HG03457 (cell line): Measurements from ENCODE around the gene SPTSSB.

ENCODE experiments used
- ATAC-seq: cut with Tn5 transposase; IDR thresholded peaks from one replicate; pipeline ENCODE4 v1.9.1; 2021; ENCODE audit warnings: moderate number of reproducible peaks; ENCODE audit not compliant: unreplicated experiment

SPTSSB gene

DNA sequence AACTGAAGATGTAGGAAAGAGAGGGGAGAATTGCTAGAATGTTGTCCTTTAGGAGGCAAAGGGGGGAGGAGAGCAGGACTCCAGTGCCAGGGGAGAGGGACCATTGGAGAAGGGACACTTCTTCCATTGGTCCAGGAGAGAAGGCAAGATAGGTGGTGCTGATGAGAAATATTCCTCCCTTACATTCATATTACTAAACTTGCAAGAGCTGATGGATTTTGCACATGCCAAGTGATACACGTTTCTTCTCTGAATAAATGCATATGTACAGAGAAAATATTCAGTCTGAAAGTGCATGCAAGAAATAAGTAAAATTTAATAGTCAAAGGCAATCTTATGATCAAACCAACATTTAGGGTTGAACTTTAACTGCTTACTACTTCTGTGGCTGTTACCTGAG is 21.5 kb upstream of the SPTSSB start:
- ATAC-seq, result no peak

DNA sequence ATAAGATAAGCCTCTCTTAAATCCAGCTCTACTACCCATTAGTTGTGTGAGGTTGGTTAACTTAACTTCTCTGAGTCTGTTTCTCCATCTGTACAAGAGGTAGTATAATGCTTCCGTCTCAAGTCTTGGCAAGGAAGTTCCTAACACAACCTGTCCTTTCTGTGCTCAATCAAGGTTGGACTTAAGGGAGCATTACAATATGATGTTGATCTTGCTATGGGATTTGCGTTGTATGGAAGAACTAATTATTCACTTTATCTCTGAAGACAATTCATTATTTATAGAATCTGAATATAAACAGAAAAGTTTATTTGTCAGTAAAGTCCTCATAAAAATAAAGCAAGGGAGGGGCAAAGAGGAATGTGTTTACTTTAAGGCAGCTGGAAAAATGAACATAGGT is 18.9 kb upstream of the SPTSSB start:
- ATAC-seq, result no peak

DNA sequence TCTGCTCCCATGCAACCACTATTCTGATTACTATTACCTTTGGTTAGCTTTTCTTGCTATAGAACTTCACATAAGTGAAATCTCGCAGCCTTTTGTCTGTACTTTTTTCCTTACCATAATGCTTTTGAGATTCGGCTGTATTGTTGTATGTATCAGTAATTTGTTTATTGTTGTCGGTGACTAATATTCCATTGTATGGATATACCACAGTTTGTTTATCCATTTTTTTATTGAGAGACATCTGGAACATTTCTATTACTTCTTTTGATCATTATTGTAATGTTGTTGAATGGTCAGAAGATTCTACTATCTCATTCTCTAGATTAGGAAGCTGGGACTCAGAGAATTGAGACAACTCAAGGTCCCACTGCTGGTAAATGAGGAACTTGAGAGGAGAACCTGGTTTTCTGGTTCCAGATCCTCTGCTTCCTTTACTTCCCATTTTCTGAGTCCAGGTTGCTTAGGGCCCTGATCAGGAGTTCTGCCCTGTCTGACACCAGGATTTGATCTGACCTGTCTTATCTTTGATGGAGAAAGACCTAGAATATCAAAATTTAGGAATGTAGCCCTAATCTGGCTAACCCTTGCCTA is 18.2 kb upstream of the SPTSSB start:
- ATAC-seq, result no peak

DNA sequence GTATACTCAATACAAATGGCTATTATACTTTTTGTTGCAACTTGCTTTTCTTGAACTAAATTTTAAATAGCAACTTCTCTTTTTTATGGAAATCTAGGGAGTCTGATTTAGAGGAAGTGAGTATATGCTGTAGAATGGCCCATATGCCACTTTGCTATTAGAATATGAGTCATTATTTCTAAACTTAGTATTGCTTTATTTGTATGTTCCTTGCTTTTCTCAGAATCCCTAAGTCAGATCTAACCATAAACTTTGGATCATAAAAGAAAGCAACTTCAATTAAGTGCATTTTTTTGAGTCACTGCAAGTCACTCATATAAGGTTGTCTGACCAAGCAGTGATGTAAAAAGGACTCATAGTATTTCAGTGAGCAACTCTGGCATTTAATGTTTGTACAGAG is 17.5 kb upstream of the SPTSSB start:
- ATAC-seq, result no peak

DNA sequence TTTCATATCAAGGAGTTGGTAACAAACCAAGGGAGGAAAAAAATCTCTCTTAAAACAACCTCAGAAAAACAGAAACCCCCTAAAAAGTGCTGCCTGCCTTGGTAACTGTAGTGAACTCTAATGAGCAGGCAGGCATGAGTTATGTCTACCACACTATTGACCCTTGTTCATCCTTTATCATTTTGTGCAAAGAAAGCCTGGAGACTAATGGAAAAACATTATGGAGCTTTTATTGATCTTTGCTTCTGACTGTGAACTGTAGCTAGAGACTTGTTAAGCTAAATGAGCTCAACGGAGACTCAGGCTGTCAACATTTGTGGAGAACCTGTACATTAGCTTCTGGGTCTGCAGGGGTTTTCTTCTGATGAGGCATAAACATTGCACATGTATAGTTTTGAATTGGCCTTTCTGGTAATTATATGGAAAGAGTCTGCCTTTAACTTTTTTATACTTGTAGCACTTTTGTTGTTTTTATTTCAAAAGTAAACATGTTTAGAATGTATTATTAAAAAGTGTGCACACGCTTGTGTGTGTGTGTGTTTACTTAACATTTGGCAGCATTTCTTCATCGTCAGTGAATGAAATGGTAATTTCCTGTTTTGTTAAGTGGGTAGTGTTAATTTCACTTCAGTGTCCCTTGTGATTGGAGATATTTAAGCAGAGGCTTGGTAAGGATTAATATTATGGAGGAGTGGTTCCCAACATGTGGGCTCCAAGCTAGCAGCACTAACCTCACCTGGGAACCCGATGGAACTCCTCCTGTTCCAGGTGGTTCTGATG is 15.9 kb upstream of the SPTSSB start:
- ATAC-seq, result no peak

DNA sequence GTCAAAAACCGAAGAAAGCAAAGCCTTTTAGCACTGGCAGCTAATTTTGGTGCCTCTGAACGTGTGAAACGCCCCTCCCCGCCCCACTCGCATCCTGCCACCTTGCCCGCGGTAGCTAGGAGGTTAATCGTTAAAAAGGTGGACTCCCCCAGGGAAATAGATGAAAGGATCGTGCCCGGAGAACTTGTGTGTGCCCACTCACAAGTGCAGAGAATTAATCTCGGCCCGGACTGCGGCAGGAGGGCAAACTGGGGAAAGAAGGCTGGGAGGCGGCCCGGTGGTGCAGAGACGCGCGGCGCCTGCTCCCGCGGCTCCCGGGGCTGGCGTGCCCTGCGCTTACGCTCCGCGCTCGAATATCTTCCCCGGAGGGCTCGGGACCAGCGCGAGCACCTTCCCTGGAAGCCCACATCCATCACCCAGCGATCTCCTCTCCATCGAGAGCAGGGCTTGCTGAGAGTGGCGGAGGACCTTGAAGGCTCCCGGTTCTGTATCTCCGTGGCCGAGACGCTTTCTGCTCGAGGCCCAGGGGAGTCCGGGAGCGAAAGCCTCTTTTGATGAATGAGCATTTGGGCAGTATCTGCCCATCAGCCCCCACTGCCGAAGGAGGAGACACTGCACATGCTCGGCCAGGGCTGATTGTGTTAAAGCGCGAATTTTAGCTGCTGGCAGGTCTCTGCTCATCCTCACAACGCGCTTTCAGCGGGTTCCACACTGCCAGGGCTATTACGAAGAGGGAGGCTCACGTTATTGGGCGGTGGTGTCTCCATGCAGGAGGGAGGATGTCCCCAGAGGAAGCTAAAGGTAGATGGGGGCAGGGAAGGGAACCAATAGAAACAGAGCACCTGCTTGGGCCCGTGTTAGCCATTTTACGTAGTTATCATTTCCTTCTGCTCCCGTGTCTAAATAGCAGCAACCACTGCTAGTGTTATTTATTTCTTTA is 1.3 kb upstream of the SPTSSB start:
- ATAC-seq, result no peak

DNA sequence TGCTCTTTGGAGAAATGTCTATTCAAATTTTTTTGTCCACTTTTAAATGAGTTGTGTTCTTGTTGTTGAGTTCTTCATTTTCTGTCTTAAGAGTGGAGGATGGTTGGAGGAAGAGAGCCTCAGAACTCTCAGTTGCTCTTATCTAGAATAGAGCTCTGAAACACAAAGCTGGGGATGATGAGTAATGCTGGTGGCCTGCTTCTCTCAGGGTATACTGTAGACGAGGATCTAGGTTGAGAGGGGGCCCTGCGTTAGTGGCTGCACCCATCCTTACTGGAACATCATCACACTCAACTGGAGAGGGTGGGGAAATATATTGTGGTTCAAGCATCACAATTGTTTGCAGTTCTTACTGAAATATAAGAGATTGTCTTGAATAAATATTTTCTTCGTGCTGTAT is 1.8 kb downstream of the SPTSSB start:
- no peak for ATAC-seq

DNA sequence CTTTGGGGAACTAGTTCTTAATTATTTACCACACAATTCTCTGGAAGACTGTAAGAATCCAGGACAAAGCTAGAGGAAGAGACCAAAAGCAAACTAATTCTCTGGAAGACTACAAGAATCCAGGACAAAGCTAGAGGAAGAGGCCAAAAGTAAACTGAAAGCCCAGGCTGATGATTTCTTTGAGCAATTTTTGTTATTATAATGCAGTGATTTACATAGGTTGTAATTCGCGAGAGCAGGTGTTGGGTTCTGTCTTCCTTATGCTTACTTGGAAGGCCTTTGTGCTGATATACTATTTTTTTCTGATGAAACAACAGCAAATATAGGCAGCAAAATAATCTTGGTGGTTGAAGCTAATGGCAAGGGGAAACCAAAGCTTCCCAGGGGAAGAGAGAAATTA is 5.2 kb downstream of the SPTSSB start:
- ATAC-seq, result no peak

DNA sequence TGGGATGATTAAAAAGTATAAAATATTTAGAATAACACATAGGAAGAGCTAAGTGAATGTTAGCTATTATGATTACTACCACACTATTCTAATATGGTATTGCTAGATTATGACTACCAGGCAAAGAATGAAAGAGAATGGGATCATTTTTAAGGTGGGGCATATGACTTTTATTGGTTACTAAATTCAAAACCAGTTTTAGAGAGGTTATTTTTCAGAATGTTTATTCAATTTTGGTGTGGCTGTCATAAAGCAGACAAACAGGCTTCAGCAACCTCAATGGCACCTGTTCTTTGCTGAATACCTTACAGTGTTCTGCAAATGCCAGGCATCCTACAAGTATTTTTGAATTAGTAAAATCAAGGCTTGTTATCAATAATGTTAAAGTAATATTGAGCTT is 12.8 kb downstream of the SPTSSB start:
- ATAC-seq, result no peak

DNA sequence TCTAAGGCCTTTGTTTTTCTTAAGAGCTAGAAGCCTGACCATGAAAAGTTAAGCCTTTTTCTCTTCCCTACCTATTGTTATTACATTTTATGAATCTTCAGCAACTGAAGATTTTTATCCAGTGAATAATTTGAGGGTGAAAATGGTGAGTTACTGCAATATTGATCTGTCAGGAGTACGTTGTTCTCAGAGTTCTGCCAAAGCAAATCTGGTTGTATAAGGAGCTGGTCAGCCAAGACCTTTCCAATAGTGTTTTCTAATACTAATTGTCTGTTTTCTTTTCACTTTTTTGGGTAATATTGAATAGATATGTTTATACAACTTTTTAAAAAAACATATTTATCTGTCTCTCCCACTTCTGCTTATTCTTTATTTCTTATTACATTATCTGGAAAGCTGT is 15.0 kb downstream of the SPTSSB start:
- ATAC-seq, result no peak

DNA sequence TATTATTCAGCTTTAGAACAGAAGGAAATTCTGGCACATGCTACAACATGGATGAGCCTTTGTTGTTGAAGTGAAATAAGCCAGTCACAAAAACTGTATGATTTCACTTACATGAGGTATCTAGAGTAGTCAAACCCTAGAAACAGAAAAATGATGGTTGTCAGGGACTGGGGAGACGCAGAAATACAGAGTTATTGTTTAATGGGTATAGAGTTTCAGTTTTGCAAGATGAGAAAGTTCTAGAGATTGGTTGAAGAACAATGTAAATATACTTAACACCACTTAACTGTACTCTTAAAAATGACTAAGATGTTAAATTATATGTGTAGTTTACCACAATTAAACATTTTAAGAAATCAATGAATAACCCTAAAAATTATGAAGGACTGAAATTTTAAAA is 15.8 kb downstream of the SPTSSB start:
- no peak for ATAC-seq

DNA sequence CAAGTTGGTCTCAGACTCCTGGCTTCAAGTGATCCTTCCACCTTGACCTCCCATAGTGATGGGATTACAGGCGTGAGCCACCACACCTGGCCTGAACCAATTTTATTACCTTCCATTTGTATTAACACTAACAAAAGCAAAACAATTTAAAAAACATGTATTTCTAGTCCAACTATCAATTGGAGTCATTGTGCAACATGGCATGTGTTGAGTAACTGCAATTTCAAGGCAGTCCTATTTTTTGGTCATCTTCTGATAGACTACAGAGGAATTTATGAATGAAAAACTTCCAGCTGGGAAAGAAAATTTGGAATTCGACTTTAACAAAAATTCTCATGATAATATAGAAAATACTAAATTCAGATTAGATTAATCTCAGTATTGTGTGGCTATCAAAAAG is 16.8 kb downstream of the SPTSSB start:
- ATAC-seq, result no peak

DNA sequence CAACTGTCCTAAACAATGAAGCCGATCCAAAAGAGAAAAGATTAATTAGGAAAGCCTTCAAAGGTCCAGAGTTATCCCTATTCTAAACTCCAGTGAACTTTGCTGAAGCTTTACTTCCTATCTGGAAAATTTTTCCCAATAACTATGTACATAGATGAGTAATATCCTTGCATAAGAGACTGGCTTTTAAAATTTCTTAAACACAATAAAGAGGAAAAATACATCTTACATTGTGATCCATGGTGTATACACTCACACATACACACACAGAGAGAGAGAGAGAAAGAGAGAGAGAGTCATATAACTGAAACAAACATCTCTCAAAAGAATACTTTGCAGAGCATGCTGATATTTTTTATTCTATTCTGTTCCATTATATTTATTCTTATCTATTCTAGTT is 20.0 kb downstream of the SPTSSB start:
- ATAC-seq, result no peak

DNA sequence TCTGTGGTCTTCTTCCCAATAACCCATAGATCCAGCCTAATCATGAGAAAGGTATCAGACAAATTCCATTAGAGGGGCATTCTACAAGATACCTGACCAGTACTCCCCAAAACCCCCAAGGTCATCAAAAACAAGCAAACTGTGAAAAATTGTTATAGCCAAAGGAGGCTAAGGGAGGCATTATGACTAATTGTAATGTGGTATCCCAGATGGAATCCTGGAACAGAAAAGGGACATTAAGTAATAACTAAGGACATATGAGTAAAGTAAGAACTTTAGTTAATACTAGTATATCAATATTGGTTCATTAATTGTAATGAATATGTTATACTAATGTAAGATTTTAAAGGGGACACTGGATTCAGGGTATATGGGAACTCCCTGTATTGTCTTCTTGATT is 20.4 kb downstream of the SPTSSB start:
- ATAC-seq, result no peak

DNA sequence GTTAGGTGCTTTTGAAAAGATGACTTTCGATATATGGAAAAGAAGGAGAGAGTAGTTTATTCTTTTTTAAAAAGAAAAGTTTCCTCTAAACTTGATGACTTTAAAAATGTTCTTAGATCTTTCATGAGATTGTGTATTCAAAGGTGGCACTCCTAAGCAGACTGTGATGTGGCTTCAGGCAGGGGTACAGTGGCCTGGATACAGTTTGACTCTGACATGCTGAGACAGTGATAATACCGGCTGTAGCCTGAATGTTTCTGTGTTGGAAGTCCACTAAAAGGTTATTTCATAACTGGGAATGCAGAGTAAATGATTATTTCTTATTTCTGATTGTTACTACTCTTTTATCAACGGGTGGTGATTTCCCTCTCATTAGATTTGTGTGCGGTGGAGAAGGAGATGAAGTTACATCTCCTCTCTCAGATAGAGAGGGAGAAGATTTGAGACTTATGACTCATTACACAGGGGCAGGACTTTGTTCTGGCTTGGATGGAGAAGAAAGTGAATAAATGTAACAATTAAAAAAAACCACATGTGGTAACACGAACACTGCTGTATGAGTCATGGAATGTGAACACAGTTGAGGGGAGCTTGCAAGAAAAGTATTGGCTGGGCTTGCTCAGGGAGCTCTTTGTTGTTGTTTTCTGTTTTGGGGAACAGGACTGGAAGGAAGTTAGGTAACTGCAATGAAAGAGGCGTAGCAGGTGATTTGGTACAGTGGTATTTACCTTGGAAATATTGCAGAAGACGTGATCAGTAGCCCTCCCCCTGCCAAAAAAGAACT is 21.6 kb downstream of the SPTSSB start:
- no peak for ATAC-seq

DNA sequence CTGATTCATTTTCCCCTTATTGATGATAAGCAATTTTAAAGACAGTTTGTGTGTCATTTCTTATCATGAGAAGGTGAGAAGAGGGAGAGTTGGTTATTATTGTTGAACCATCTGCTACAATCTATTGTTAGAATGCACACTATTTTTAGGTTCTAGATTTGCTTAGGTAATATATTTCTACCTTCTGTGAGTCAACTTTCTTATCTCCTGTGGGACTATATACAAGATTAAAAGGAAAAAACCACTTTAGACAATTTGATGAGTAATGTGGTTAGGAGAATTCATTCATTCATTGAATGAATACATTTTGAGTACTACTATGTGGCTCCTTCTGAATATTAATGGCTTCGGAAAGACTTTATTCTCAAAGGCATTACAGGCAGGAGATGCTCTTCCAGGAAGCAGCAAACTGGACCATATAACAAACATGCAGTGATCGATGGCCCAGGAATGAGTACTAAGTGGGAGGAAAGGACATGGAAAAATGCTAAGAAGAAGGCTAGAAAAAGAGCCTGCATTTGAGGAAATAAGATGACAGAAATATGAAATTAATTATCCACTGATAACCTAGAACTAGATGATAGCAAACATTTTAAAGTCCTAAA is 22.4 kb downstream of the SPTSSB start:
- ATAC-seq, result no peak

DNA sequence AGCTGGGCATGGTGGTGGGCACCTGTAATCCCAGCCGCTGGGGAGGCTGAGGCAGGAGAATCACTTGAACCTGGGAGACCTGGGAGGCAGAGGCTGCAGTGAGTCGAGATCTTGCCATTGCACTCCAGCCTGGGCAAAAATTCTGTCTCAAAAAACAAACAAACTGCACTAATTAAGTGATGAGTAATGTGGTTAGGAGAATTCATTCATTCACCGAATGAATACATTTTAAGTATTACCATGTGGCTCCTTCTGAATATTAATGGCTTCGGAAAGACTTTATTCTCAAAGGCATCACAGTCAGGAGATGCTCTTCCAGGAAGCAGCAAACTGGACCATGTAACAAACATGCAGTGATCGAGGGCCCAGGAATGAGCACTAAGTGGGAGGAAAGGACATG is 23.6 kb downstream of the SPTSSB start:
- ATAC-seq, result no peak

DNA sequence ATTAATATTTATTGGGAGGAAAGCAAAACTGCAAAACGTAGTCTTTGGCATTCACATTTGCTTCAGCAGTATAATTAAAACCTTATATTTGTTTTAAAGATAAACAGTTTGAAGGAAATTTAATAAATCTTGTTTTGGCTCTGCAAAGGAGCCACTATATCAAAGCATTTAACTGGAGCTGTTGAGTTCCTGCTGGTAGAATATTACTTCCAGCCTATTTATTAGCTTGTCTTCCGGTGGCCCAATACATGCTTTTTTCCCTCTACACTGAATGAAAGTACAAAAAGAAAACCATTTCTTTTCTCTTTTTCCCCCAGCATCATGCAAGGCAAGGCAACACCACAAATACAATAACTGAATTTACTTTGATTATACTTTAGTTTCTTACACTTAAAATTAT is 26.3 kb downstream of the SPTSSB start:
- ATAC-seq, result no peak

DNA sequence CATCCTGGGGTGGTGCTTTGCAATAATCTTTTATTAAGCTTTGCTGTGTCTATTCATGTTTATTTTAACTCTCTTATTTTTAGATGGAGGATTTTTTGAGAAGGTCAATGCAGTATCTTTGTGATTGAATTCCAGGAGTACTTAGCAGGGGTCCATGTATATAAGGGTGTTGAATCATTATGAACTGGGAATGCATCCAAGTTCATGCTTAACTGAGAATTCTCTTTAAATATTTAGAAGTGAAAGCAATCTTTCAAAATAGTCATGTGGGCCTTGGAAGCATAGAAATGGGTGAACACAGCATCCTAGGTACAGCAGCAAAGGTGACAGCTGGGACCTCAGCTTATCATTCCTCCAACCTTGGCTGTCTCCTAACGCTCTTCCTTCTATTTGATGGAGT is 27.3 kb downstream of the SPTSSB start:
- no peak for ATAC-seq

DNA sequence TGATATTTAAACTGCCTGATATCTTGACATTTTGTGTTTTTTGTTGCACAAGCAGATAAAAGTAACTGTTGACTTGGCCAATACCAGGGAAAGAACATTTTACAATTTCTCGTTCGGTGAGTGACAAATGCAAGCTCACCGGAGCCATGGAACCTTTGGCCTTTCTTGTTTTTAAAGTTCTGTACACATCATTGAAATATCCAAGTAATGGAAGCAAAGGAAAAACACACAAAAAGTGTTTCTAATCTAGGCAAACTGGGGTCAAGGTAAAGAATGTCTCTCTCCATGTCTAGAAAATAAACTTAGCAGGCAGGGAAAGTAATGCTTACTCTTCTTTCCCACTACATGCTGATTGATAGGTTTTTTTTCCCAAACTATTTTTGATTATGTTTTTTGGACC is 27.8 kb downstream of the SPTSSB start:
- no peak for ATAC-seq

DNA sequence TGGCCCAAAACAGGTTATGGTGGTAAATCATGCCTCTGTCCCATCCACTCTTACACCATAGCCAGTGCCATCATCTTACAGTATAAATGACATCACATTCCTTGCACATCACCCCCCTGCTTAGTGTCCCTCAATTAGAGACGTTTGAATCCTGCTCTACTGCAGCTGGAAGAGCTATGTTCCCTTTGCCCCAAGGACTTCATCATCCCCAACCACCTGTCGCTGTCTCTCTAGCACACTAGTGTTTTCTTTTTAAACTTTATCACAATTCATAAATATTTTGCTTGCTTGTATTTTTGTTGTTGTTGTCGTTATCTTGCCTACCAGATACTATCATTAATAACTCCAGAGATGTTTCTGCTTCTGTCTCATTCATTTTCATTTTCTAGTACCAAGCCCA is 28.7 kb downstream of the SPTSSB start:
- ATAC-seq, result no peak
